ENCODE data around the gene SLC24A3.

DNA sequence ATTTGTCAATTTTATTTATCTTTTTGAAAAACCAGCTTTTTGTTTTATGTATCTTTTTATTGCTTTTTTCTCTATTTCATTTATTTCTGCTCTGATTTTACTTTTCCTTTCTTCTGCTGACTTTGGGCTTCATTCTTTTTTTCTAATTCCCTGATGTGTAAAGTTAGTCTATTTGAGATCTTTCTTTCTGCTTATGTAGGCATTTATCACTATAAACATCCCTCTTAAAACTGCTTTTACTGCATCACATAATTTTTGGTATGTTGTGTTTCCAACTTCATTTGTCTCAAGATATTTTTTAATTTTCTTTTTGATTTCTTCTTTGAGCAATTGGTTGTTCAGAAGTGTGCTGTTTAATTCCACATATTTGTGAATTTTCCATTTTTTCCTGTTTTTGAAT lies 174.8 kb downstream of the SLC24A3 start:
- TF ChIP-seq CTCF (IDR thresholded peaks at IDR 0.05) = no peak
- TF ChIP-seq ZFX (IDR thresholded peaks at IDR 0.05; ENCODE audit: borderline replicate concordance) = no peak
